HL-60 (cell line): ENCODE data around the gene IRF8.

Source experiments
- CTCF ChIP-seq: IDR thresholded peaks from one replicate; pipeline ENCODE4 v1.5.1; 2011; ENCODE audit warnings: low read length, control low read depth, inconsistent platforms; ENCODE audit not compliant: insufficient read depth
- POLR2AphosphoS5 ChIP-seq: IDR thresholded peaks from 2 replicates; pipeline ENCODE4 v1.6.1; 2012; ENCODE audit warnings: low read depth
- TF ChIP-seq, protein P1 (sequence below): IDR thresholded peaks from 2 replicates; pipeline ENCODE4 v1.6.1; 2012; ENCODE audit warnings: low read depth; ENCODE audit not compliant: insufficient replicate concordance

GRCh38 chr16:85940214-85940613, 41.3 kb downstream of the IRF8 start:
- TF ChIP-seq, protein P1, sequence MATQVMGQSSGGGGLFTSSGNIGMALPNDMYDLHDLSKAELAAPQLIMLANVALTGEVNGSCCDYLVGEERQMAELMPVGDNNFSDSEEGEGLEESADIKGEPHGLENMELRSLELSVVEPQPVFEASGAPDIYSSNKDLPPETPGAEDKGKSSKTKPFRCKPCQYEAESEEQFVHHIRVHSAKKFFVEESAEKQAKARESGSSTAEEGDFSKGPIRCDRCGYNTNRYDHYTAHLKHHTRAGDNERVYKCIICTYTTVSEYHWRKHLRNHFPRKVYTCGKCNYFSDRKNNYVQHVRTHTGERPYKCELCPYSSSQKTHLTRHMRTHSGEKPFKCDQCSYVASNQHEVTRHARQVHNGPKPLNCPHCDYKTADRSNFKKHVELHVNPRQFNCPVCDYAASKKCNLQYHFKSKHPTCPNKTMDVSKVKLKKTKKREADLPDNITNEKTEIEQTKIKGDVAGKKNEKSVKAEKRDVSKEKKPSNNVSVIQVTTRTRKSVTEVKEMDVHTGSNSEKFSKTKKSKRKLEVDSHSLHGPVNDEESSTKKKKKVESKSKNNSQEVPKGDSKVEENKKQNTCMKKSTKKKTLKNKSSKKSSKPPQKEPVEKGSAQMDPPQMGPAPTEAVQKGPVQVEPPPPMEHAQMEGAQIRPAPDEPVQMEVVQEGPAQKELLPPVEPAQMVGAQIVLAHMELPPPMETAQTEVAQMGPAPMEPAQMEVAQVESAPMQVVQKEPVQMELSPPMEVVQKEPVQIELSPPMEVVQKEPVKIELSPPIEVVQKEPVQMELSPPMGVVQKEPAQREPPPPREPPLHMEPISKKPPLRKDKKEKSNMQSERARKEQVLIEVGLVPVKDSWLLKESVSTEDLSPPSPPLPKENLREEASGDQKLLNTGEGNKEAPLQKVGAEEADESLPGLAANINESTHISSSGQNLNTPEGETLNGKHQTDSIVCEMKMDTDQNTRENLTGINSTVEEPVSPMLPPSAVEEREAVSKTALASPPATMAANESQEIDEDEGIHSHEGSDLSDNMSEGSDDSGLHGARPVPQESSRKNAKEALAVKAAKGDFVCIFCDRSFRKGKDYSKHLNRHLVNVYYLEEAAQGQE: no peak
- TF ChIP-seq CTCF (no peak), POLR2AphosphoS5 (no peak)
